ENCODE data around the gene DNER.

The DNER gene

DNA sequence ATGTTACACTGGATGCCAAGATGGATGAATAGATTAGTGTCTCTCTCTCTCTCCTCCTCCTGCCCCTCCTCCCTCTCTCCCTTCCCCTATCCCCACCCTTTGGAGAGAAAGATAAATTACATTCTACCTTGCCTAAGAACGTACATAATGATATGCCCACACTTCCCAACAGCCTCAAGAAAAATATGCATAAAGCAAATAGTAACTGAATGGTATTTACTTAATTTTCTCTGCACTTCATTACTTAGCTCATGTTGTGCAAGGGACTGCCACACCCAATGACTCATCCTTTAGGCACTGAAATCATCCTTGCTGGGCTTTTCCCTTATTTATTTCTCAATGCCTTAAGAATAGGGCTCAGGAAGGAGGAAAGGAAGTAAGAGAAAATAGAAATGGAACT, 306.0 kb downstream of the DNER start:
- peaks cover 8% of the 10 kb centered on the region for H3K4me1 ChIP-seq (ENCODE audit: low read length)
- H3K4me3 ChIP-seq (ENCODE audit: low read length): no peak overlapping the region
- no peaks in the 10 kb centered on the region for H3K9me3 ChIP-seq (ENCODE audit: insufficient read depth, low read length)
- no peaks in the 10 kb centered on the region for H3K36me3 ChIP-seq (replicated peaks; ENCODE audit: low read depth, low read length)
- TF ChIP-seq EZH2phosphoT487 (IDR thresholded peaks at IDR 0.05; ENCODE audit: low read depth): no peak
- TF ChIP-seq CTCF (IDR thresholded peaks at IDR 0.05; ENCODE audit: low read depth, low read length): no peak
- no peak overlapping the region for H3K27ac ChIP-seq (ENCODE audit: low read length)
- H3K4me2 ChIP-seq (ENCODE audit: low read length): no peak overlapping the region
- no peaks in the 10 kb centered on the region for H3K79me2 ChIP-seq (ENCODE audit: low read length)
- H3K9ac ChIP-seq (ENCODE audit: low read length): no peak overlapping the region
- H4K20me1 ChIP-seq (ENCODE audit: insufficient read depth, low read length): no peaks in the 10 kb centered on the region
- no peak overlapping the region for H2AFZ ChIP-seq (ENCODE audit: low read depth, low read length)
- no peaks in the 10 kb centered on the region for H3K27me3 ChIP-seq (ENCODE audit: low read depth, low read length)

DNA sequence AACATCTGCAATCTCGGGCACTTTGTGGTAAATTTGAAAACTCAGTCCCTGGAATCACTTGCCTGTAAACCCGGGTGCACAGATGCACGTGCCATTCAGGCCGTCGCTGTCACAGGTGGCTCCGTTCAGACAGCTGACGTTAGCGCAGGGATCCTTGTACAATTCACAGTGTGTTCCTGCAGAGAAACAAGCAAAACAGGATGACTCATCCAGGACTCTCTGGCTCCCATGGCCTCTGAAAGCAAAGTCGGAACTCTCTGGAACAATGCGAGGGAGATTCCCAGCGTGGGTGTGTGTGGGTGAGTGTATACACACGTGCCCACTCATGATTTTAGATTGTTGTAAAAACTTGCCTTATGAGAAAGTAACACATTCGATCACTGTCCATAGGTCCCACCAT, 307.2 kb downstream of the DNER start:
- Histone ChIP-seq H3K9ac (ENCODE audit: low read length) (no peak overlapping the region), H3K27ac (ENCODE audit: low read length) (no peak overlapping the region), H3K4me1 (ENCODE audit: low read length) (no peaks in the 10 kb centered on the region; the same call in 1 of the 2 replicates), H3K79me2 (ENCODE audit: low read length) (no peaks in the 10 kb centered on the region), H3K9me3 (ENCODE audit: insufficient read depth, low read length) (no peaks in the 10 kb centered on the region), H3K4me2 (ENCODE audit: low read length) (no peak overlapping the region), H3K27me3 (ENCODE audit: low read depth, low read length) (no peaks in the 10 kb centered on the region), H2AFZ (ENCODE audit: low read depth, low read length) (no peak overlapping the region), H3K4me3 (ENCODE audit: low read length) (no peak overlapping the region), H4K20me1 (ENCODE audit: insufficient read depth, low read length) (no peaks in the 10 kb centered on the region), H3K36me3 (replicated peaks; ENCODE audit: low read depth, low read length) (no peaks in the 10 kb centered on the region)
- TF ChIP-seq CTCF (IDR thresholded peaks at IDR 0.05; ENCODE audit: low read depth, low read length) (no peak), EZH2phosphoT487 (IDR thresholded peaks at IDR 0.05; ENCODE audit: low read depth) (no peak)

DNA sequence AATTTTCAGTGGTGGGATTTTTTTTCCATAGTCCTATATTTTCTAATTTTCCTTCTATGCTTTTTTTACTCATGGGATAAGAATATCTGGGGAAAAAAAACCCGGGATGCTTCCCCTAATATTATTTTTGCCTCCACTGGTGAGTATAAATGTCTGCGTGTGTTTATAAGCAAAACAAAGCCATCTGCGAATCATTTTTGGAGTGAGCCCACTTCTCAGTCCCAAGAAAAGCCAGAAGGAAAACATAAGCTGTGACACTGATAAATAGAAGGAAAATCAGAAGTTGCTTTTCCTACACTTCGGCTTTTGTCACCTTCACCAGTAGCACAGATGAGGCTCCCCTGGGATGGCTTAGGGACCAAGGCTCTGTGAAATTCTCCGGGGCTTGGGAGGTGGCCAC, 308.6 kb downstream of the DNER start:
- H3K79me2 ChIP-seq (ENCODE audit: low read length): no peaks in the 10 kb centered on the region
- H3K4me2 ChIP-seq (ENCODE audit: low read length): no peak overlapping the region
- no peak for TF ChIP-seq CTCF (IDR thresholded peaks at IDR 0.05; ENCODE audit: low read depth, low read length)
- TF ChIP-seq EZH2phosphoT487 (IDR thresholded peaks at IDR 0.05; ENCODE audit: low read depth): no peak
- H3K27ac ChIP-seq (ENCODE audit: low read length): no peak overlapping the region
- no peak overlapping the region for H2AFZ ChIP-seq (ENCODE audit: low read depth, low read length)
- H3K4me1 ChIP-seq (ENCODE audit: low read length): no peaks in the 10 kb centered on the region; the same call in 1 of the 2 replicates
- H3K27me3 ChIP-seq (ENCODE audit: low read depth, low read length): no peaks in the 10 kb centered on the region
- no peak overlapping the region for H3K4me3 ChIP-seq (ENCODE audit: low read length)
- H3K9me3 ChIP-seq (ENCODE audit: insufficient read depth, low read length): no peaks in the 10 kb centered on the region
- no peak overlapping the region for H3K9ac ChIP-seq (ENCODE audit: low read length)
- H4K20me1 ChIP-seq (ENCODE audit: insufficient read depth, low read length): no peaks in the 10 kb centered on the region
- no peaks in the 10 kb centered on the region for H3K36me3 ChIP-seq (replicated peaks; ENCODE audit: low read depth, low read length)

GRCh38 chr2:229403296-229403695, 311.1 kb downstream of the DNER start:
- no peak for TF ChIP-seq EZH2phosphoT487 (IDR thresholded peaks at IDR 0.05; ENCODE audit: low read depth)
- TF ChIP-seq CTCF (IDR thresholded peaks at IDR 0.05; ENCODE audit: low read depth, low read length): no peak
- Histone ChIP-seq H3K27ac (ENCODE audit: low read length) (no peak overlapping the region), H3K4me3 (ENCODE audit: low read length) (no peak overlapping the region), H3K27me3 (ENCODE audit: low read depth, low read length) (no peaks in the 10 kb centered on the region), H4K20me1 (ENCODE audit: insufficient read depth, low read length) (no peaks in the 10 kb centered on the region), H3K4me2 (ENCODE audit: low read length) (no peak overlapping the region), H3K79me2 (ENCODE audit: low read length) (no peaks in the 10 kb centered on the region), H3K9me3 (ENCODE audit: insufficient read depth, low read length) (no peaks in the 10 kb centered on the region), H2AFZ (ENCODE audit: low read depth, low read length) (no peak overlapping the region), H3K4me1 (ENCODE audit: low read length) (no peaks in the 10 kb centered on the region; the same call in 1 of the 2 replicates), H3K9ac (ENCODE audit: low read length) (no peak overlapping the region), H3K36me3 (replicated peaks; ENCODE audit: low read depth, low read length) (no peaks in the 10 kb centered on the region)

Data from OCI-LY3 (cell line).